HG03565 (cell line): ENCODE results near the gene RAB5A.
"Not testable (repeated sequence)": the region's sequence is repeated elsewhere in the genome, so short reads cannot be mapped to it uniquely, and the experiment has no call there.

ENCODE experiments used
- ATAC-seq: cut with Tn5 transposase; IDR thresholded peaks from one replicate; pipeline ENCODE4 v1.9.1; 2021; ENCODE audit warnings: mild to moderate bottlenecking, moderate library complexity; ENCODE audit not compliant: unreplicated experiment

Gene RAB5A

DNA sequence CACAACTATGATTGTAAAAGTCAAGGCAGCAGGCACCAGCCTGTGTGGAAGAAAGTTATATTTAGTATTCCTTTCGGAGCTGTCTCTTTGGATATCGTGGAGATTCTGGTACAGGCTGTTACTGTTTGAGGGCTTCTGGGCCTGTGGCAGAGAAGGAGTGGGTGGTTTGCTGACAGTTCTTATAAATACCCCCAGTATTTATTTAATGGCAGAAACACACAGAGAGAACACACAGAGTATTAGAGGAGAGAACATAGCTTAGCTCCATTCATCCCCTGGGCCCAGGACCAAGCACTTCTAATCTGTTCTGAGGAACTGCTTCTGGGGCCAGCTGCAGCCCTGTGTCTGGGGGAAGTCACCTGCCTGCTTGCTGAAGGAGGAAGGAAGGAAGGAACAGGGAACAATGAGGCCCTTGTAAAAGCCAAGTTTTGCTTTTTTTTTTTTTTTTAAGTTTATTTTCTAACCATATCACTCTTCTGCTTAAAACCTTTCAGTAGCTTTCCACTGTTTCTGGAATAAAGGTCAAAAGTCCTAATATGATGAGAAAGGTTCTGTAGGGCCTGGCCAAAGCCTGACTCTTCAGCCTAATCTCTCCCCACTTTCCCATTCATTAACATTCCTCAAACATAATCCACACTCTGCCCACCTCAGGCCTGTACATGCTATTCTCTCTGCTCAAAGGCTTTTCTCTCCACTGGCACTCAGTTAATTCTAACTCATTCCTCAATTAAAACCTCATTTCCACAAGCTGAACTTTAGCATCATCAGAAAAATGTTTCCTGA is 76.9 kb downstream of the RAB5A start:
- no peak for ATAC-seq

GRCh38 chr3:20027136-20027535 is 80.2 kb downstream of the RAB5A start:
- no peak for ATAC-seq

GRCh38 chr3:20028905-20029331 is 82.0 kb downstream of the RAB5A start:
- ATAC-seq = no peak

DNA sequence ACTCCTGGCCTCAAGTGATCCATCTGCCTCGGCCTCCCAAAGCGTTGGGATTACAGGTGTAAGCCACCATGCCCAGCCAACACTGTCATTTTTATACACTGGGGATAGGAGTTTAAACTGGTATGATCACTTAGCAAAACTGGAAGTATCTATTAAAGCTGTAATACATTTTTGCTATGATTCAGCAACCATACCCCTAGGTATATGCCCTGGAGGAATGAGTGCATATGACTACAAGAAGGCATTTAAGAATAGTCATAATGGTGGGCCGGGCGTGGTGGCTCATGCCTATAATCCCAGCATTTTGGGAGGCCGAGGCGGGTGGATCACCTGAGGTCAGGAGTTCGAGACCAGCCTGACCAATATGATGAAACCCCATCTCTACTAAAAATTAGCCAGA is 85.0 kb downstream of the RAB5A start:
- not testable (repeated sequence) for ATAC-seq
